Measurements from ENCODE around the gene SLC41A1. TPM values are rescaled to one million over a fixed set of nuclear protein-coding genes. Genes with fewer than 3 reads are reported as not detected.

The SLC41A1 gene
- total RNA-seq, 4 donors from 2014 or later: 15.7 to 20.9 (median 18.6) TPM

GRCh38 chr1:205756552-205756951, 56.4 kb downstream of the SLC41A1 start:
- Histone ChIP-seq H3K27ac (no peak overlapping the region), H3K27me3 (no peaks in the 10 kb centered on the region), H3K9me3 (no peaks in the 10 kb centered on the region), H3K4me3 (no peak overlapping the region), H3K36me3 (no peaks in the 10 kb centered on the region), H3K4me1 (no peaks in the 10 kb centered on the region)
- WGBS, 2 donors: 95 to 97% methylated on average over 3 of the region's 3 CpGs
- no peak for TF ChIP-seq POLR2A (IDR thresholded peaks at IDR 0.05)
- no peak for TF ChIP-seq EP300 (IDR thresholded peaks at IDR 0.05)
- TF ChIP-seq, protein P1, sequence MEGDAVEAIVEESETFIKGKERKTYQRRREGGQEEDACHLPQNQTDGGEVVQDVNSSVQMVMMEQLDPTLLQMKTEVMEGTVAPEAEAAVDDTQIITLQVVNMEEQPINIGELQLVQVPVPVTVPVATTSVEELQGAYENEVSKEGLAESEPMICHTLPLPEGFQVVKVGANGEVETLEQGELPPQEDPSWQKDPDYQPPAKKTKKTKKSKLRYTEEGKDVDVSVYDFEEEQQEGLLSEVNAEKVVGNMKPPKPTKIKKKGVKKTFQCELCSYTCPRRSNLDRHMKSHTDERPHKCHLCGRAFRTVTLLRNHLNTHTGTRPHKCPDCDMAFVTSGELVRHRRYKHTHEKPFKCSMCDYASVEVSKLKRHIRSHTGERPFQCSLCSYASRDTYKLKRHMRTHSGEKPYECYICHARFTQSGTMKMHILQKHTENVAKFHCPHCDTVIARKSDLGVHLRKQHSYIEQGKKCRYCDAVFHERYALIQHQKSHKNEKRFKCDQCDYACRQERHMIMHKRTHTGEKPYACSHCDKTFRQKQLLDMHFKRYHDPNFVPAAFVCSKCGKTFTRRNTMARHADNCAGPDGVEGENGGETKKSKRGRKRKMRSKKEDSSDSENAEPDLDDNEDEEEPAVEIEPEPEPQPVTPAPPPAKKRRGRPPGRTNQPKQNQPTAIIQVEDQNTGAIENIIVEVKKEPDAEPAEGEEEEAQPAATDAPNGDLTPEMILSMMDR (IDR thresholded peaks at IDR 0.05): no peak
- no peak for DNase-seq (ENCODE audit: low spot score in 2 of 2)

DNA sequence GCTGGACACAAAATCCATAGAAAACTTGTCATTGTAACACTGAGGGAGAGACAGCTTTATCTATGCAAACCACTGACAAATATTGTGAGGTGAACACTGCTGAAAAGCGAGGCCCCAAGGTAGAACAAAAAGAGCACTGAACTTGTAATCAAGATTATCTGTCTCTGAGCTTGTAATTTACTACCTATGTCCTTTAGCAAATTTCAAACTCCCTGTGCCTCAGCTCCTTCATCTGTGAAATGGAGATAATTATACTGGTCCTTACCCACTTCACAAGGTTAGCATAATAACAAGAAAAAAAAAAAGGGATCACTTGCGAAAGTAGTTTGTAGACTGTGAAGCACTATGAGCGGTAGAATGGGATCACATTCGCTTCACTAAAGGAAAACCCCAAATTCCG, 58.1 kb downstream of the SLC41A1 start:
- H3K36me3 ChIP-seq: no peaks in the 10 kb centered on the region
- peaks cover 0 to 4% (median 0%) of the 10 kb centered on the region in 4 donors for H3K4me1 ChIP-seq
- H3K27ac ChIP-seq: no peak overlapping the region
- TF ChIP-seq EP300 (IDR thresholded peaks at IDR 0.05) (no peak), POLR2A (IDR thresholded peaks at IDR 0.05) (no peak)
- TF ChIP-seq, protein P1 (IDR thresholded peaks at IDR 0.05): no peak
- WGBS, 2 donors: 69 to 89% methylated on average over 5 of the region's 5 CpGs
- no peak overlapping the region for H3K4me3 ChIP-seq
- no peak for DNase-seq (ENCODE audit: low spot score in 2 of 2)
- H3K27me3 ChIP-seq: no peaks in the 10 kb centered on the region
- H3K9me3 ChIP-seq: no peaks in the 10 kb centered on the region

- Histone ChIP-seq H3K36me3 (no peaks in the 10 kb centered on the region), H3K27ac (no peak overlapping the region), H3K4me3 (no peak overlapping the region), H3K4me1 (peaks cover 0 to 28% (median 17%) of the 10 kb centered on the region in 4 donors), H3K27me3 (no peaks in the 10 kb centered on the region), H3K9me3 (no peaks in the 10 kb centered on the region)
- 79 to 86% methylated on average over 13 of the region's 13 CpGs for WGBS, 2 donors
- TF ChIP-seq EP300 (IDR thresholded peaks at IDR 0.05) (no peak), POLR2A (IDR thresholded peaks at IDR 0.05) (no peak)
- TF ChIP-seq, protein P1 (IDR thresholded peaks at IDR 0.05): no peak
- DNase-seq (ENCODE audit: low spot score in 2 of 2): no peak
Observed at GRCh38 chr1:205751036-205751651, 61.9 kb downstream of the SLC41A1 start.

- peak within 1 kb of the TSS; percentile 99 to 100 (median 100) for H3K27ac ChIP-seq
- peak; percentile 98 to 99 for DNase-seq (ENCODE audit: low spot score in 2 of 2)
Observed at GRCh38 chr1:205750138-205751035, 62.6 kb downstream of the SLC41A1 start, which contains the start of gene NUCKS1. Gene NUCKS1, minus strand, starts transcription at chr1:205750182. Its CDS starts 209 bp downstream, at chr1:205749973.

More at GRCh38 chr1:205750138-205751035, 62.6 kb downstream of the SLC41A1 start, which contains the start of gene NUCKS1:
- TF ChIP-seq EP300 (IDR thresholded peaks at IDR 0.05): peak in 1 of 2 donors; percentile 89
- TF ChIP-seq POLR2A (IDR thresholded peaks at IDR 0.05): peak; percentile 26 to 56
- TF ChIP-seq, protein P1 (IDR thresholded peaks at IDR 0.05): peak in 3 of 5 experiments; percentile 17 to 29 (median 26)
- H3K9me3 ChIP-seq: no peaks in the 10 kb centered on the region
- peaks cover 0 to 36% (median 20%) of the 10 kb centered on the region in 4 donors for H3K4me1 ChIP-seq
- no peaks in the 10 kb centered on the region for H3K27me3 ChIP-seq
- H3K4me3 ChIP-seq: peak within 1 kb of the TSS; percentile 87 to 99 (median 88)
- 0% methylated on average over 25 to 27 of the region's 27 CpGs for WGBS, 2 donors
- no peaks in the 10 kb centered on the region for H3K36me3 ChIP-seq

Data from tibial nerve (tissue), 4 donors.